Dendritic cell treated with granulocyte-macrophage colony-stimulating factor and Interleukin-4, amounts not matched to agents 40 ng/mL and 50 ng/mL, for 4 days (primary cell): ENCODE measurements around the gene ITGAE.
"Not testable (repeated sequence)": the region's sequence is repeated elsewhere in the genome, so short reads cannot be mapped to it uniquely, and the experiment has no call there.

Source experiments
- H3K27ac Mint-ChIP-seq: one replicate; pipeline ENCODE4 v1.8.0; 2022; ENCODE audit warnings: mild to moderate bottlenecking, mixed read lengths
- H3K27me3 Mint-ChIP-seq: one replicate; pipeline ENCODE4 v1.8.0; 2022; ENCODE audit warnings: mild to moderate bottlenecking, mixed read lengths
- H3K36me3 Mint-ChIP-seq: one replicate; pipeline ENCODE4 v1.8.0; 2022; ENCODE audit warnings: low read depth, mixed read lengths
- H3K4me1 Mint-ChIP-seq: one replicate; pipeline ENCODE4 v1.8.0; 2022; ENCODE audit warnings: low read depth, mixed read lengths
- H3K4me3 Mint-ChIP-seq: one replicate; pipeline ENCODE4 v1.8.0; 2022; ENCODE audit warnings: mild to moderate bottlenecking, moderate library complexity, mixed read lengths
- H3K9me3 Mint-ChIP-seq: one replicate; pipeline ENCODE4 v1.8.0; 2022; ENCODE audit warnings: mixed read lengths
- intact Hi-C: fragments of 100-400 bp; cut with micrococcal nuclease; formaldehyde crosslinking; loops from one replicate; pipeline ENCODE4 v1.15.0; 2022

The ITGAE gene

DNA sequence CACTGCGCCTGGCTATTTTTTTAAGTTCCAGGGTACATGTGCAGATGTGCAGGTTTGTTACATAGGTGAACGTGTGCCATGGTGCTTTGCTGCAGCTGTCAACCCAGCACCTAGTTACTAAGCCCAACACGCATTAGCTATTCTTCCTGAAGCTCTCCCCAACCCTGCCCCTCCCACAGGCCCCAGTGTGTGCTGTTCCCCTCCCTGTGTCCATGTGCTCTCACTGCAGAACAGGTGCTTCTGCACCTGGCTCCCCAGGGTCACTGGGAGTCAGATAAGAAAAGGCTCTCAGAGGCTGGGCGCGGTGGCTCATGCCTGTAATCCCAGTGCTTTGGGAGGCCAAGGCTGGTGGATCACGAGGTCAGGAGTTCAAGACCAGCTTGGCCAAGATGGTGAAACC is 71.1 kb downstream of the ITGAE start:
- Mint-ChIP-seq H3K4me3 (no peak overlapping the region), H3K36me3 (no peaks in the 10 kb centered on the region), H3K27ac (no peak overlapping the region), H3K9me3 (no peaks in the 10 kb centered on the region), H3K4me1 (peaks cover 3% of the 10 kb centered on the region), H3K27me3 (no peaks in the 10 kb centered on the region)
- intact Hi-C loops: no loop called here

DNA sequence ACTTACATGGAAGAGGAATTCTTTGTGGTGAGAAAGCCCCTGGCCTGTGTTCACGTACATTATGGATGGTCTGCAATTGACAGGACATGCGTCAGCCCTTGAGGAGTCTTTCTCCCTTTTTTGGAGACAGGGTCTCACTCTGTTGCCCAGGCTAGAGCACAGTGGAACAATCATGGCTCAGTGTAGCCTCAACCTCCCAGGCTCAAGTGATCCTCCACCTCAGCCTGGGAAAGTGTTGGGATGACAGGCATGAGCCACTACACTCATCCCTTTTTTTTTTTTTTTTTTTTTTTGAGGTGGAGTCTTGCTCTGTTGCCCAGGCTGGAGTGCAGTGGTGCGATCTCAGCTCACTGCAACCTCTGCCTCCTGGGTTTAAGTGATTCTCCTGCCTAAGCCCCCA is 72.9 kb downstream of the ITGAE start:
- H3K27me3 Mint-ChIP-seq, H3K9me3 Mint-ChIP-seq, intact Hi-C loops, H3K4me3 Mint-ChIP-seq, H3K27ac Mint-ChIP-seq, H3K36me3 Mint-ChIP-seq: not testable (repeated sequence)
- peaks cover 11% of the 10 kb centered on the region for H3K4me1 Mint-ChIP-seq

DNA sequence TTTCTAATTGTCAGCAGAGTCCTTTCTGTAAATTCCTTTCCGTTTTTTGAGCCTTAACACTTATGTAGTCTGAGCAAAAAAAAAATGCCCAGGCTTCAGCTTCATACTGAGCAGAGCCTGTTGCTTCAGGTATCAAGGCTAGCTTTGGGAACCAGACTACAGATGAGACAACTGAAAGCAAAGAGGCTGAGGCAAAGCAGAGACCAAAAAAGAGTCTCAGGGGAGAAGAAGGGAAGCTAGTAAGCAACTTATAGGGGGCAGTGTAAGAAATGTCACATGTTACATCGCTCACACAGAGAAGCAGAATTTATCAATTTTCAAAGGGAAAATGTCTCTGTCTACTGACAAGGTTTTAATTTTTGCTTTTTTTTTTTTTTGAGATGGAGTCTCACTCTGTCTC is 73.9 kb downstream of the ITGAE start:
- Mint-ChIP-seq H3K27me3 (no peaks in the 10 kb centered on the region), H3K9me3 (no peaks in the 10 kb centered on the region), H3K27ac (no peak overlapping the region), H3K4me1 (peaks cover 21% of the 10 kb centered on the region), H3K36me3 (peaks cover 8% of the 10 kb centered on the region), H3K4me3 (no peak overlapping the region)
- intact Hi-C loops: no loop called here

DNA sequence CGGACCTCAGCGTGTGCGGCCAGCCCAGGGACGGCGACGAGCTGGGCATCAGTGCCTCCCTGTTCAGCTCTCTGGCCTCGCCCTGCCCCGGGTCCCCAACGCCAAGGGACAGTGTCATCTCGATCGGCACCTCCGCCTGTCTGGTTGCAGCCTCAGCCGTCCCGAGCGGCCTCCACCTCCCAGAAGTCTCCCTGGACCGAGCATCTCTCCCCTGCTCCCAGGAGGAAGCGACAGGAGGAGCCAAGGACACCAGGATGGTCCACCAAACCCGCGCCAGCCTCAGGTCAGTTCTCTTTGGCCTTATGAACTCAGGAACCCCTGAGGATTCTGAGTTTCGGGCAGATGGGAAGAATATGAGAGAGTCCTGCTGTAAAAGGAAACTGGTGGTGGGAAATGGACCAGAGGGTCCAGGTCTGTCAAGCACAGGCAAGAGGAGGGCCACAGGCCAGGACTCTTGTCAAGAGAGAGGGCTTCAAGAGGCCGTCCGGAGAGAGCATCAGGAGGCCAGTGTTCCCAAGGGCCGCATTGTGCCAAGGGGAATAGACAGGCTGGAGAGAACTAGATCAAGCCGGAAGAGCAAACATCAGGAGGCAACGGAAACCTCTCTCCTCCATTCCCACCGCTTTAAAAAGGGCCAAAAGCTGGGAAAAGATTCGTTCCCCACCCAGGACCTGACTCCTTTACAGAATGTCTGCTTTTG is 76.5 kb downstream of the ITGAE start:
- Mint-ChIP-seq H3K36me3 (peaks cover 23% of the 10 kb centered on the region), H3K4me1 (peaks cover 37% of the 10 kb centered on the region), H3K9me3 (no peaks in the 10 kb centered on the region)

DNA sequence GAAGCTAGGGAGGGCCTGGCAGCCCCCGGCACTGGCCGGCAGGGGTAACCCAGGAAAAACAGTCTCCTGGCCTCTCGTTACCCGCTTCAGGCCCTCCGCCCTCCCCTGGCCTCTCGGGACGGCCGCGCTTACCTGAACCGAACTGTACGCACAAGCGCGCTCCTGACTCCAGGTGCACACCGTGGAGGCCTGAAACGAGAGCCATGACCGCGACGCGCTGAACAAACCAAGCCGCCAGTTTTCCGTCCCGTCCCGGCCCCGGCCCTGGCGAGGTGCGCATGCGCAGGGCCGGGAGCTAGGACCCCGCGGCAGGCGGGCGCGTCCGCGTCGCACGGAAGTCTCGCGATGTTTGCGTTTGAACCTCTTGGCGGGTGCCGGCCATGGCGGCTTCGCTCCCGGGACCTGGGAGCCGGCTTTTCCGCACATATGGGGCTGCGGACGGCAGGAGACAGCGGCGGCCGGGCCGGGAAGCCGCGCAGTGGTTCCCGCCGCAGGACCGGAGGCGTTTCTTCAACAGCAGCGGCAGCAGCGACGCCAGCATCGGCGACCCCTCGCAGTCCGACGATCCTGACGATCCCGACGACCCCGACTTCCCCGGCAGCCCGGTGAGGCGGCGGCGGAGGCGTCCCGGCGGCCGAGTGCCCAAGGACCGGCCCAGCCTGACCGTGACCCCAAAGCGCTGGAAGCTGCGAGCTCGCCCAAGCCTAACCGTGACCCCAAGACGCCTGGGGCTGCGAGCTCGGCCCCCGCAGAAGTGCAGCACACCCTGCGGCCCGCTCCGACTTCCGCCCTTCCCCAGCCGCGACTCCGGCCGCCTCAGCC is 77.2 kb downstream of the ITGAE start, which contains the start of gene HASPIN:
Gene HASPIN, plus strand, starts transcription at position 348 of the 822 bp plus-strand sequence. Its CDS starts 33 bp downstream, at position 381.
- intact Hi-C loops: loop anchor here (1.0 kb wide), 1 partner anchor 55 kb away; the partner anchor contains the start of genes EMC6 and TAX1BP3
- H3K4me3 Mint-ChIP-seq: peak within 1 kb of the TSS; percentile 93
- H3K4me1 Mint-ChIP-seq: peaks cover 38% of the 10 kb centered on the region
- no peaks in the 10 kb centered on the region for H3K9me3 Mint-ChIP-seq
- no peaks in the 10 kb centered on the region for H3K27me3 Mint-ChIP-seq
- H3K36me3 Mint-ChIP-seq: peaks cover 30% of the 10 kb centered on the region
- H3K27ac Mint-ChIP-seq: peak within 1 kb of the TSS; percentile 89

More for the DNA sequence above, 76.5 kb downstream of the ITGAE start:
- H3K4me3 Mint-ChIP-seq: peak overlapping the region; percentile 93
- intact Hi-C loops: no loop called here
- H3K27me3 Mint-ChIP-seq: no peaks in the 10 kb centered on the region
- peak overlapping the region; percentile 89 for H3K27ac Mint-ChIP-seq

DNA sequence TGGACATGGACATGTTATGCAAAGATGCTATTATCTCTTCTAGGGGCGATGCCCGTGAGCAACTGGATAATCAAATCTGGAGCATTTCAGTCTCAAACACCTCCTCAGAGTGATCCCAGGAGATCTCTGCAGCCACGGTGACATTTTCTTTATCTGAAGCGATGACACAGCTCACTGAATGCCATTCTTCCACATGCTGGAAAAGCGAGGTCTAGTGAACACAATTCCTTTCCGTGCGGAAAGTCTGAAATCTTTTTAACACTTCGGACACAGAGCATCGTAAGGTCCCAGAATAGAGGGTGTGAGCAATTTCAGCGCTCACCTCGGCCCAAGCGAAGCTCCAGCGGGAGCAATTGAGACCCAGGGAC is 77.8 kb downstream of the ITGAE start:
- peaks cover 36% of the 10 kb centered on the region for H3K36me3 Mint-ChIP-seq
- peak overlapping the region; percentile 93 for H3K4me3 Mint-ChIP-seq
- no peaks in the 10 kb centered on the region for H3K27me3 Mint-ChIP-seq
- peaks cover 44% of the 10 kb centered on the region for H3K4me1 Mint-ChIP-seq
- intact Hi-C loops: loop anchor here (1.0 kb wide), 1 partner anchor 55 kb away; the partner anchor contains the start of genes EMC6 and TAX1BP3
- H3K27ac Mint-ChIP-seq: peak overlapping the region; percentile 89
- H3K9me3 Mint-ChIP-seq: no peaks in the 10 kb centered on the region

DNA sequence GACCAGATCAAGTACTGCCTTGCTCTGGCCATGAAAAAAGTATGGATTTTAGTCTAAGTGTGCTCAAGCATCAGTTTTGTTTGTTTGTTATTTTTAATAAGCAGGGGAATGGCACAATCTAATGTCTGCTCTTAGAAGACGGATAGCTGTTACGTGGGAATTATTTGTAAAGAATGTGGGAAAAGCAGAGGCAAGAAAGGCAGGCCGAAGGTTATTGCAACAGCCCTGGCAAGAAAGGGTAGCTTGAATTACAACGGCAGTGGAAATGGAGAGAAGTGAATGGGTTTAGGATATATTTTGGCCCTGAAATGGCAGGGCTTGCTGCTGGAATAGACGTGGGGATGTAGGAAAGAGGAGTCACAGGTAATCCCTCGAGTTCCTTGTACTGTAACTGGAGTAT is 78.3 kb downstream of the ITGAE start:
- Mint-ChIP-seq H3K36me3 (peaks cover 40% of the 10 kb centered on the region), H3K9me3 (no peaks in the 10 kb centered on the region), H3K4me3 (peak overlapping the region; percentile 93), H3K4me1 (peaks cover 48% of the 10 kb centered on the region), H3K27me3 (no peaks in the 10 kb centered on the region), H3K27ac (peak overlapping the region; percentile 89)
- intact Hi-C loops: loop anchor here (1.0 kb wide), 1 partner anchor 54 kb away; the partner anchor contains the start of genes EMC6 and TAX1BP3

DNA sequence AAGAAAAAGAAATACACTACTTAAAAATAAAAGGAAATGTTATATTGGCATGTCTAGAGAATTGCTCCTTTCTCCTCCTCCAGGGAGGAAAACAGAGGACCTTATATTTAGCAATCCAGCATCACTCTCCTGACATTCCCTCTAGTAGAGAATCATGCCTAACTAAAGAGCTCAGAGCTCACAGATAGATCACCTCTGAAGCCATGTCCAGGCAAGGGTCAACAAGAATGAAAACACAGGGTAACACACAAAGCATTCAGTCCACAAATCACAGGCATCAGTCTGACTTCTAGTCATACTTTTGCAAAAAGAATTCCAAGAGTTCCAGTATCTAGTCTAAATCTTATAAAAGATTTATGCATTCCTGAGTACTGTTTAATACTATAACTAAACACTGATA is 81.7 kb downstream of the ITGAE start:
- Mint-ChIP-seq H3K4me1 (peaks cover 47% of the 10 kb centered on the region), H3K36me3 (peaks cover 74% of the 10 kb centered on the region), H3K27me3 (no peaks in the 10 kb centered on the region), H3K27ac (no peak overlapping the region), H3K4me3 (no peak overlapping the region), H3K9me3 (no peaks in the 10 kb centered on the region)
- intact Hi-C loops: no loop called here

DNA sequence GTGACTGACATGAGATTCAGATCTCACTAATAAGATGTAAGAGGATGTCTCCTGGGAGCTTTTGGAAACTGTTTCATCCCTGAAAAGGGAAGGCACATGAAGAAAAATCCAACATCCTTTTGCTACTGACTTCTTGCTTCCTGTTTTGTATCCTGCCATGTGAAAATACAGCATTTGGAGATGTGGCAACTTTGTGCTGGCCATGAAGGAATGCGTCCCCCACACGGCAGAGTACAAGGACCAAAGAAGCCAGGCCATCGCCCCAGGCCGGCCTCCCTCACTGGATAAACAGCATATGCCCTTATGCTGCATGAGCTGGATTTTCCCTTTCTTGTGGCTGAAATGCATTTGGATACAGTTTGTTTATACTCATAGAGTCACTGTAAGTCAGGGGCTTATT is 82.8 kb downstream of the ITGAE start:
- H3K9me3 Mint-ChIP-seq: no peaks in the 10 kb centered on the region
- H3K27me3 Mint-ChIP-seq: no peaks in the 10 kb centered on the region
- H3K4me1 Mint-ChIP-seq: peaks cover 47% of the 10 kb centered on the region
- H3K36me3 Mint-ChIP-seq: peaks cover 79% of the 10 kb centered on the region
- intact Hi-C loops: no loop called here
- no peak overlapping the region for H3K4me3 Mint-ChIP-seq
- peak overlapping the region; percentile 53 for H3K27ac Mint-ChIP-seq

DNA sequence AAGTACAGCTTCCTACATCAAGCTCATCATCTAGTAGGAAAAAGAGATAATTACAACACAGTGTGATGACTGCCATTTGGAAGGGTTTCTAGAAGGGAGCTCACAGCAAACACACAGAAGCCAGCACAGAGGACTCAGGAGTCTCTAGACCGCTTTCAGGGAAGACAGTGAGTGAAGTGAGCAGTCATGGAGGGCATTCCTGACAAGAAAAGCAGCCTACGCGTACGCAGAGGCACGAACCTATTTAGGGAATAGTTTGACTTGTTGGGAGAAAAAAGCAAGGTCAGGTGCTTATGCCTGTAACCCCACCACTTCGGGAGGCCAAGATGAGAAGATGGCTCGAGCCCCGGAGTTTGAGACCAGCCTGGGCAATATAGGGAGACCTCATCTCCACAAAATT is 85.7 kb downstream of the ITGAE start:
- intact Hi-C loops: no loop called here
- H3K27ac Mint-ChIP-seq: no peak overlapping the region
- H3K36me3 Mint-ChIP-seq: peaks cover 83% of the 10 kb centered on the region
- H3K27me3 Mint-ChIP-seq: no peaks in the 10 kb centered on the region
- H3K9me3 Mint-ChIP-seq: no peaks in the 10 kb centered on the region
- no peak overlapping the region for H3K4me3 Mint-ChIP-seq
- H3K4me1 Mint-ChIP-seq: peaks cover 51% of the 10 kb centered on the region

DNA sequence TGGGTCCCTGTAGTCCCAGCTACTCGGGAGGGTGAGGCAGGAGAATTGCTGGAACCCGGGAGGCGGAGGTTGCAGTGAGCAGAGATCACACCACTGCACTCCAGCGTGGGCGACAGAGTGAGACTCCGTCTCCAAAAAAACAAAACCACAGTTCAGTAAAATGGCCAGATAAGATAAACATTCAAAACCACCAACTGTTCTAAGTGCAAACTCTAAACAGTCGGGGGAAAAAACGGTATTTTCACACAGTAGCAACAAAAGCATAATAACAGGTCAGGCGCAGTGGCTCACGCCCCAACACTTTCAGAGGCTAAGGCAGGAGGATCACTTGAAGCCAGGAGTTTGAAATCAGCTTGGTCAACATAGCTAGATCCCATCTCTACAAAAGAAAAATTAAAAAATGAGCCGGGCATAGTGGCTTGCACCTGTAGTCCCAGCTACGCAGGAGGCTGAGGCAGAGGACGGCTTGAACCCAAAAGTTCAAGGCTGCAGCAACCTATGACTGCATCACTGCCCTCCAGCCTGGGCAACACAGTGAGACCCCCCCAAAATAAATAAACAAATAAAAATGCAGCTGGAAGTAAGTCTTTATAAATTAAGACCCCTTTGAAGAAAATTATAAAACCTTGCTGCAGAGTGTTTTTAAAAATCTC is 88.1 kb downstream of the ITGAE start:
- intact Hi-C loops: no loop called here
- Mint-ChIP-seq H3K27me3 (no peaks in the 10 kb centered on the region), H3K36me3 (peaks cover 62% of the 10 kb centered on the region), H3K9me3 (no peaks in the 10 kb centered on the region), H3K4me1 (peaks cover 35% of the 10 kb centered on the region), H3K27ac (no peak overlapping the region), H3K4me3 (no peak overlapping the region)

DNA sequence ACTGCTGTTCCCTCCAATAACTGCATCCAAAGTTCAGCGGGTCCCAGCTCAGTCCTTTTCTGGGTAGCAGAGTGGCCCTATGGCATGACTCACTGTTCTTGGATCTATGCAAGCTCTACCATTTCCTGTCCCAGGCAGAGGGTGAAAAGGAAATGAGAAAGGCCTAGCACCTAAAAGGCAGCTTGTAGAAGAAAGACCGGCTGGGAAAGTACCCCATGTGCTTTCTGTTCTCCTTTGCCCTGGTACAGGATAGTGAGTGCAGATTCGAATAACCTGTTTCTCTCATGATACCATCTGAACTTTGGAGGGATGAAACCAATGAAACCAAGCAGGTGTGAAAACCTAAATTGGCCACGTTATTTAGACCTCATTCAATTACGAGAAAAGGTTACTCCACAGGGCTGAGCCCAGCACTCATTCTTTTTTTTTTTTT is 90.0 kb downstream of the ITGAE start:
- peaks cover 25% of the 10 kb centered on the region for H3K4me1 Mint-ChIP-seq

DNA sequence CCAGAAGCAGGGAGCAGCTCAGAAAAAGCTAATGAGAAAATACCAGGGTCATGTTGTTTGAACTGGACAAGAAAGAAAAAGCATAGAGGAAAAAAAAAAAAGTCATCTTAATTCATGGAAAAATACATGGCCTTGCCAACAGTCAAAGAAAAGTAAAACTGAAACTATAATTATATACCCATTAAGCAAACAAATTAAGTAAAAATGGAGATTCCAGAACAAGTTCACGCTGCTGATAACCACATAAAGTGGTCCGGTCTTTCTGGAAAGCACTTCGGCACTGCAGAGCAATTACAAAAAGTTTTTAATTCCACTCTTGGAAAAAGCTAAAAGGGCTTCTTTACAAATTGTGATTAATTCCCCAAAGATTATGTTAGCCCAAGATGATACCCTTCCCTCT is 92.6 kb downstream of the ITGAE start:
- intact Hi-C loops: no loop called here
- Mint-ChIP-seq H3K4me3 (no peak overlapping the region), H3K9me3 (no peaks in the 10 kb centered on the region), H3K27ac (no peak overlapping the region), H3K4me1 (peaks cover 25% of the 10 kb centered on the region), H3K27me3 (no peaks in the 10 kb centered on the region), H3K36me3 (peaks cover 16% of the 10 kb centered on the region)

More for the DNA sequence above, 90.0 kb downstream of the ITGAE start:
- intact Hi-C loops: no loop called here
- no peaks in the 10 kb centered on the region for H3K9me3 Mint-ChIP-seq
- peak overlapping the region; percentile 41 for H3K27ac Mint-ChIP-seq
- no peak overlapping the region for H3K4me3 Mint-ChIP-seq
- peaks cover 42% of the 10 kb centered on the region for H3K36me3 Mint-ChIP-seq
- no peaks in the 10 kb centered on the region for H3K27me3 Mint-ChIP-seq

DNA sequence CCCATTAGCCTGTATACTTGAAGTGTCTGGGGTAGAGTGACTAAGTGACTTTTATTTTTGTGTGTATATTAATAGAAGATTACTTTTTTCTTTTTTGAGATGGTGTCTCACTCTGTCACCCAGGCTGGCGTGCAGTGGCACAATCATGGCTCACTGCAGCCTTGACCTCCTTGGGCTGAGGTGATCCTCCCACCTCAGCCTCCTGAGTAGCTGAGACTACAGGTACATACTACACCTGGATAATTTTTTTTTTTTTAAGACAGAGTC is 95.3 kb downstream of the ITGAE start:
- H3K9me3 Mint-ChIP-seq, intact Hi-C loops: not testable (repeated sequence)

More for the DNA sequence above, 95.3 kb downstream of the ITGAE start:
- H3K36me3 Mint-ChIP-seq, H3K27me3 Mint-ChIP-seq, H3K4me3 Mint-ChIP-seq, H3K27ac Mint-ChIP-seq, H3K4me1 Mint-ChIP-seq: not testable (repeated sequence)
